Right ventricle myocardium superior (tissue), 1 donor: ENCODE results near the gene FOXD4L5. TPM values are rescaled to one million over a fixed set of nuclear protein-coding genes. Genes with fewer than 3 reads are reported as not detected.
"Not testable (repeated sequence)": the region's sequence is repeated elsewhere in the genome, so short reads cannot be mapped to it uniquely, and the experiment has no call there.

Experiments used
- ATAC-seq: fragments of 200-7000 bp; cut with Tn5 transposase; one replicate; pipeline ENCODE4 v1.9.1; 2020; ENCODE audit warnings: mild to moderate bottlenecking; ENCODE audit not compliant: poor library complexity
- DNase-seq: peaks from one replicate; pipeline ENCODE4 v3.0.0-alpha.2; 2020
- intact Hi-C: fragments of 100-400 bp; cut with DNase I; formaldehyde crosslinking; loops from one replicate; pipeline ENCODE4 v1.11.2; 2022
- long read RNA-seq: library from polyadenylated mRNA; unstranded; transcript quantifications from one replicate; pipeline ENCODE4 v2.0.0, GENCODE V29; 2021
- total RNA-seq: library from RNA; stranded (reverse); fragmentation: NEBNext Ultra II Directional; extraction: Animal tissue kit (Norgen Biotek cat#: 25700); gene quantifications from one replicate; pipeline ENCODE4 v1.2.1, GENCODE V29; 2021
- donor health status: DM: no; HTN: yes; CAD: no; lungs with severe emphysema.

FOXD4L5 gene
- total RNA-seq: not detected
- long read RNA-seq: 0 reads

DNA sequence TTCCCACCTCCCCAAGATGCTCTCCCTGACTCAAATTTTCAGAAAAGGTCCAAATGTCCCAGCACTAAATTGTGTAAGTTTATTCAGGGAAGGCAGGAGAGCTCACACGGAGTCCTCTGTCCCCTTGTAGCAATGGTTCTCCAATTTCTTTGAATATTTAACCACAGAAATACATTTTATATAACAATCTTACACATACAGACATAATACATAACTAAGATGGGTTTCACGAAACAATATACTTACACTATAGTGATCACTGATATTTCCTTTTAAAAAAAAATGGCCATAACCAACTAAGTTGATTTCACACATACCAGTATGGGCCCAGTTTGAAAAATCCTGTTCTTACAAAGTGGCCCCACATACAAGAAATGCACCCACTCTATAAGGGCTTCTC, at the start of gene FOXD4L5:
FOXD4L5 (minus strand) TSS at position 101 of the 400 bp plus-strand sequence. CDS start 832 bp downstream, outside the sequence.
- intact Hi-C loops, DNase-seq, ATAC-seq: not testable (repeated sequence)

DNA sequence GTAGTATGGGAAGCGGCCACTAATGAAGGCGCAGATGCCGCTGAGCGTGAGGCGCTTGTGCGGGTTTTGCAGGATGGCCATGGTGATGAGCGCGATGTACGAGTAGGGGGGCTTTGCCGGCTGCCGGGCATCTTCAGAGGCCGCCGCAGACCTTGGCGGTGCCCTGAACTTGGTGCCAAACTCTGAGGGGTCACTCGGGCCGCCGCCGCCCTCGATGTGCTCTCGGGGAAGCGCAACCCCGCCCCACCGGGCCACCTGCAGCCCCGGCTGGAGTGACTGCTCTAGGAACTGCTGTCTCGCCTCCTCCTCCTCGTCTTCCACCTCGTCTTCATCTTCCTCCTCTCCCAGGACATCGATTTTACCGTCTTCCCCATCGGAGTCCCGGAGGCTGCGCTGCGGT, 1.1 kb downstream of the FOXD4L5 start:
- ATAC-seq, intact Hi-C loops: not testable (repeated sequence)
- peak; percentile 4 for DNase-seq

DNA sequence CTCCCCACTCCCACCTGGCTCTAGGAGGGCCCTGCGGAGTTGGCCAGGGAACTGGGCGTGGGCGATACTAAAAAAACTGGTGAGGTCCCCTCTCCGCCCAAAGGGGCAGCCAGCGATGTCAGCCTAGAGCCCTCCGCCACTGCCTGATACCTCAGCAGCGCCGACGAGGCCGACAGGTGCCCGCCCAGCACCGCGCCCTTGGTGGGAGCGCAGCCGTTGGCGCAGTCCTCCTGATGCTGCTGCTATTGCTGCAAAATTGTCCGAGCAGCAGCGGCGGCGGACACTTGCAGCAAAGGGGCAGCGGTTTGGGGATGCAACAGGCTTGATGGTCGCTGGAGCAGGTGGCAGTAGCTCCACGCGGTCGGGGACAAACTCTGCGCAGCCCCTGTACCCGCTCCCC, 2.0 kb downstream of the FOXD4L5 start:
- ATAC-seq, DNase-seq, intact Hi-C loops: not testable (repeated sequence)
